Measurements from ENCODE around the gene ST8SIA1. TPM values are rescaled to one million over a fixed set of nuclear protein-coding genes. Genes with fewer than 3 reads are reported as not detected.

The ST8SIA1 gene
- total RNA-seq, 8 experiments from 2014 or later, result 0.10 to 31.3 (median 17.6) TPM; not detected in 1

- H3K4me1 ChIP-seq (replicated peaks in 1 of 2), result peaks cover 23 to 44% of the 10 kb centered on the region in 2 donors
- 27 to 100% (median 76%) methylated on average over 1 to 7 of the region's 9 CpGs; no CpG with 5 or more reads in 2 of the 10 experiments for WGBS, 10 experiments
- H3K4me3 ChIP-seq, result no peak overlapping the region
- H3K27ac ChIP-seq, result peak overlapping the region in 1 of 2 donors; percentile 1
- in situ Hi-C loops (cut with MboI; ENCODE audit: low pct_unique_long_range_greater_than_20kb in 2 of 9, low sequenced_read_pairs in 9 of 9, unreplicated experiment in 9 of 9), result no loop called here
- peak in 3 of 8 experiments; percentile 40 to 63 (median 43) for ATAC-seq (replicated peaks in 6 of 8)
Measured at GRCh38 chr12:22246217-22246846, 88.2 kb downstream of the ST8SIA1 start.

GRCh38 chr12:22242726-22243125 lies 91.8 kb downstream of the ST8SIA1 start:
- Histone ChIP-seq H3K4me1 (replicated peaks in 1 of 2) (peaks cover 21 to 34% of the 10 kb centered on the region in 2 donors), H3K27ac (no peak overlapping the region), H3K4me3 (no peak overlapping the region)
- in situ Hi-C loops (cut with MboI; ENCODE audit: low pct_unique_long_range_greater_than_20kb in 2 of 9, low sequenced_read_pairs in 9 of 9, unreplicated experiment in 9 of 9), result no loop called here
- no peak for ATAC-seq (replicated peaks in 6 of 8)

- peak in 2 of 8 experiments; percentile 22 to 32 for ATAC-seq (replicated peaks in 6 of 8)
- peaks cover 2 to 13% of the 10 kb centered on the region in 2 donors for H3K4me1 ChIP-seq (replicated peaks in 1 of 2)
- WGBS, 10 experiments, result 0 to 100% (median 53%) methylated on average over 1 to 3 of the region's 3 CpGs; no CpG with 5 or more reads in 2 of the 10 experiments
- no peak overlapping the region for H3K27ac ChIP-seq
- in situ Hi-C loops (cut with MboI; ENCODE audit: low pct_unique_long_range_greater_than_20kb in 2 of 9, low sequenced_read_pairs in 9 of 9, unreplicated experiment in 9 of 9), result no loop called here
- H3K4me3 ChIP-seq, result no peak overlapping the region
Measured at GRCh38 chr12:22238211-22238610, 96.3 kb downstream of the ST8SIA1 start.

GRCh38 chr12:22234561-22234960 lies 99.9 kb downstream of the ST8SIA1 start:
- ATAC-seq (replicated peaks in 6 of 8), result peak in 3 of 8 experiments; percentile 41 to 97 (median 91)
- H3K27ac ChIP-seq, result no peak overlapping the region
- peaks cover 18 to 30% of the 10 kb centered on the region in 2 donors for H3K4me1 ChIP-seq (replicated peaks in 1 of 2)
- H3K4me3 ChIP-seq, result no peak overlapping the region
- in situ Hi-C loops (cut with MboI; ENCODE audit: low pct_unique_long_range_greater_than_20kb in 2 of 9, low sequenced_read_pairs in 9 of 9, unreplicated experiment in 9 of 9), result no loop called here

GRCh38 chr12:22231836-22232235 lies 102.7 kb downstream of the ST8SIA1 start:
- Histone ChIP-seq H3K4me1 (replicated peaks in 1 of 2) (peaks cover 19 to 30% of the 10 kb centered on the region in 2 donors), H3K27ac (no peak overlapping the region), H3K4me3 (no peak overlapping the region)
- 20 to 92% (median 57%) methylated on average over 1 of the region's 1 CpG; no CpG with 5 or more reads in 5 of the 10 experiments for WGBS, 10 experiments
- in situ Hi-C loops (cut with MboI; ENCODE audit: low pct_unique_long_range_greater_than_20kb in 2 of 9, low sequenced_read_pairs in 9 of 9, unreplicated experiment in 9 of 9), result no loop called here
- peak in 3 of 8 experiments; percentile 32 to 72 (median 45) for ATAC-seq (replicated peaks in 6 of 8)

GRCh38 chr12:22231078-22231477 lies 103.4 kb downstream of the ST8SIA1 start:
- in situ Hi-C loops (cut with MboI; ENCODE audit: low pct_unique_long_range_greater_than_20kb in 2 of 9, low sequenced_read_pairs in 9 of 9, unreplicated experiment in 9 of 9), result no loop called here
- Histone ChIP-seq H3K27ac (no peak overlapping the region), H3K4me3 (no peak overlapping the region), H3K4me1 (replicated peaks in 1 of 2) (peaks cover 19 to 30% of the 10 kb centered on the region in 2 donors)
- no peak for ATAC-seq (replicated peaks in 6 of 8)
- WGBS, 10 experiments, result 63 to 100% (median 96%) methylated on average over 1 to 2 of the region's 2 CpGs; no CpG with 5 or more reads in 2 of the 10 experiments

- peaks cover 19 to 30% of the 10 kb centered on the region in 2 donors for H3K4me1 ChIP-seq (replicated peaks in 1 of 2)
- WGBS, 10 experiments, result 0 to 67% (median 25%) methylated on average over 1 to 2 of the region's 2 CpGs; no CpG with 5 or more reads in 1 of the 10 experiments
- H3K27ac ChIP-seq, result peak overlapping the region in 1 of 2 donors; percentile 2
- in situ Hi-C loops (cut with MboI; ENCODE audit: low pct_unique_long_range_greater_than_20kb in 2 of 9, low sequenced_read_pairs in 9 of 9, unreplicated experiment in 9 of 9), result no loop called here
- peak in 7 of 8 experiments; percentile 11 to 74 (median 55) for ATAC-seq (replicated peaks in 6 of 8)
- no peak overlapping the region for H3K4me3 ChIP-seq
Measured at GRCh38 chr12:22230280-22230794, 104.2 kb downstream of the ST8SIA1 start.

- in situ Hi-C loops (cut with MboI; ENCODE audit: low pct_unique_long_range_greater_than_20kb in 2 of 9, low sequenced_read_pairs in 9 of 9, unreplicated experiment in 9 of 9), result no loop called here
- ATAC-seq (replicated peaks in 6 of 8), result peak in 1 of 8 experiments; percentile 30
- WGBS, 10 experiments, result 20 to 70% (median 60%) methylated on average over 1 to 2 of the region's 2 CpGs; no CpG with 5 or more reads in 3 of the 10 experiments
Measured at GRCh38 chr12:22229652-22230279, 104.7 kb downstream of the ST8SIA1 start.

GRCh38 chr12:22228022-22228875 lies 106.3 kb downstream of the ST8SIA1 start:
- 0 to 100% (median 94%) methylated on average over 1 to 2 of the region's 2 CpGs; no CpG with 5 or more reads in 6 of the 10 experiments for WGBS, 10 experiments
- in situ Hi-C loops (cut with MboI; ENCODE audit: low pct_unique_long_range_greater_than_20kb in 2 of 9, low sequenced_read_pairs in 9 of 9, unreplicated experiment in 9 of 9), result no loop called here
- no peak overlapping the region for H3K27ac ChIP-seq
- no peak overlapping the region for H3K4me3 ChIP-seq
- peaks cover 22 to 33% of the 10 kb centered on the region in 2 donors for H3K4me1 ChIP-seq (replicated peaks in 1 of 2)
- peak in 2 of 8 experiments; percentile 73 to 78 for ATAC-seq (replicated peaks in 6 of 8)

More at GRCh38 chr12:22229652-22230279, 104.7 kb downstream of the ST8SIA1 start:
- peaks cover 19 to 30% of the 10 kb centered on the region in 2 donors for H3K4me1 ChIP-seq (replicated peaks in 1 of 2)
- H3K27ac ChIP-seq, result no peak overlapping the region
- H3K4me3 ChIP-seq, result no peak overlapping the region

GRCh38 chr12:22223356-22223755 lies 111.2 kb downstream of the ST8SIA1 start:
- in situ Hi-C loops (cut with MboI; ENCODE audit: low pct_unique_long_range_greater_than_20kb in 2 of 9, low sequenced_read_pairs in 9 of 9, unreplicated experiment in 9 of 9), result no loop called here
- Histone ChIP-seq H3K27ac (no peak overlapping the region), H3K4me3 (no peak overlapping the region), H3K4me1 (replicated peaks in 1 of 2) (peaks cover 4 to 11% of the 10 kb centered on the region in 2 donors)
- ATAC-seq (replicated peaks in 6 of 8), result peak in 2 of 8 experiments; percentile 25 to 42
- WGBS, 10 experiments, result 13 to 100% (median 56%) methylated on average over 1 to 4 of the region's 4 CpGs; no CpG with 5 or more reads in 2 of the 10 experiments

GRCh38 chr12:22217556-22217955 lies 117.0 kb downstream of the ST8SIA1 start:
- Histone ChIP-seq H3K4me3 (no peak overlapping the region), H3K4me1 (replicated peaks in 1 of 2) (no peaks in the 10 kb centered on the region), H3K27ac (no peak overlapping the region)
- 0 to 100% (median 89%) methylated on average over 1 of the region's 1 CpG; no CpG with 5 or more reads in 3 of the 10 experiments for WGBS, 10 experiments
- in situ Hi-C loops (cut with MboI; ENCODE audit: low pct_unique_long_range_greater_than_20kb in 2 of 9, low sequenced_read_pairs in 9 of 9, unreplicated experiment in 9 of 9), result no loop called here
- ATAC-seq (replicated peaks in 6 of 8), result no peak

GRCh38 chr12:22215467-22216253 lies 118.8 kb downstream of the ST8SIA1 start:
- ATAC-seq (replicated peaks in 6 of 8), result peak in 2 of 8 experiments; percentile 17 to 28
- H3K27ac ChIP-seq, result no peak overlapping the region
- peaks cover 7% of the 10 kb centered on the region in 2 donors for H3K4me1 ChIP-seq (replicated peaks in 1 of 2)
- in situ Hi-C loops (cut with MboI; ENCODE audit: low pct_unique_long_range_greater_than_20kb in 2 of 9, low sequenced_read_pairs in 9 of 9, unreplicated experiment in 9 of 9), result no loop called here
- no peak overlapping the region for H3K4me3 ChIP-seq
- 74 to 100% (median 94%) methylated on average over 1 to 4 of the region's 4 CpGs; no CpG with 5 or more reads in 1 of the 10 experiments for WGBS, 10 experiments

All from motor neuron (in vitro differentiated cells).